ENCODE measurements around the gene CYB561D1.

DNA sequence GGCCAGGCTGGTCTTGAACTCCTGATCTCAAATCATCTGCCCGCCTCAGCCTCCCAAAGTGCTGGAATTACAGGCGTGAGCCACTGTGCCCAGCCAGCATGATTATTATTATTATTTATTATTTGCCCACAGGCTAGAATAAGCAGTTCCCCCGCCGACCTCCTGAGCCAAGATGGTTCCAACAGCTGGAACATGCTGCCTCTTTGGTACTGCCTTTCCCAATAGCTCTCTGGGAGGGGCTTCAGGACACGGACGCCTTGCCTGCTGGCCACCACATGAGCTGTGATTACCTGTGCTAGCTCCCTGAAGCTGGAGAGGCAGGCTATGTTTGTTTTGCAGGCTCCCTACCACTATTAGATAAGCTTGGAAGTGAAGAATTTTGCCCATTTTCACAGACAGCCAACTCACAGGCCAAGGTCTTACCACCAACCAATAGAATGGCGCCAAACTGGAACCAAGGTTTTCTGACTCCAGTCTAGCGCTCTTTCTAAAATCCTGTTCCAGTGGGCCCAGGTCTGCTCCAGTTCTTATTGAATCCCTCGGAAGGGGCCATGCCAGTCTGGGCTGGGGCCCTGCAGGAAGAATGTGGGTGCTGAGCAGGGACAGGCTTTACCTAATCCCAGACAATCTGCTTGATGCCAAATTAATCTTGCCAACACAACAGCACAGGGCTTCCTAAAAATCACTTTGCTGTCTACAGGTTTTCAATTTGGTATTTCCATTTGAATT, 43.7 kb downstream of the CYB561D1 start:
- TF ChIP-seq, protein P1, sequence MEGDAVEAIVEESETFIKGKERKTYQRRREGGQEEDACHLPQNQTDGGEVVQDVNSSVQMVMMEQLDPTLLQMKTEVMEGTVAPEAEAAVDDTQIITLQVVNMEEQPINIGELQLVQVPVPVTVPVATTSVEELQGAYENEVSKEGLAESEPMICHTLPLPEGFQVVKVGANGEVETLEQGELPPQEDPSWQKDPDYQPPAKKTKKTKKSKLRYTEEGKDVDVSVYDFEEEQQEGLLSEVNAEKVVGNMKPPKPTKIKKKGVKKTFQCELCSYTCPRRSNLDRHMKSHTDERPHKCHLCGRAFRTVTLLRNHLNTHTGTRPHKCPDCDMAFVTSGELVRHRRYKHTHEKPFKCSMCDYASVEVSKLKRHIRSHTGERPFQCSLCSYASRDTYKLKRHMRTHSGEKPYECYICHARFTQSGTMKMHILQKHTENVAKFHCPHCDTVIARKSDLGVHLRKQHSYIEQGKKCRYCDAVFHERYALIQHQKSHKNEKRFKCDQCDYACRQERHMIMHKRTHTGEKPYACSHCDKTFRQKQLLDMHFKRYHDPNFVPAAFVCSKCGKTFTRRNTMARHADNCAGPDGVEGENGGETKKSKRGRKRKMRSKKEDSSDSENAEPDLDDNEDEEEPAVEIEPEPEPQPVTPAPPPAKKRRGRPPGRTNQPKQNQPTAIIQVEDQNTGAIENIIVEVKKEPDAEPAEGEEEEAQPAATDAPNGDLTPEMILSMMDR (IDR thresholded peaks at IDR 0.05) = no peak
- TF ChIP-seq EP300 (IDR thresholded peaks at IDR 0.05) = no peak

Data from esophagus muscularis mucosa (tissue), 3 donors.